C4-2B (cell line): ENCODE results near the gene SEMA5B.

Experiments used
- CTCF ChIP-seq: fragments of 450-650 bp; conservative IDR thresholded peaks from 2 replicates; pipeline ENCODE4 v1.5.1; 2017; ENCODE audit warnings: mild to moderate bottlenecking
- ZFX ChIP-seq: fragments of 450-650 bp; IDR thresholded peaks from 2 replicates; pipeline ENCODE4 v1.6.1; 2017

GRCh38 chr3:122886251-122886650 lies 141.3 kb downstream of the SEMA5B start:
- TF ChIP-seq CTCF (no peak), ZFX (no peak)
